Glutamatergic neuron (in vitro differentiated cells): ENCODE data around the gene CA9. TPM values are rescaled to one million over a fixed set of nuclear protein-coding genes. Genes with fewer than 3 reads are reported as not detected.

Experiments used
- DNase-seq: peaks from one replicate; pipeline ENCODE4 v3.0.0; 2022
- H3K27ac Mint-ChIP-seq: one replicate; pipeline ENCODE4 v1.8.0; 2020; ENCODE audit warnings: mild to moderate bottlenecking, mixed read lengths, inconsistent platforms; ENCODE audit not compliant: unreplicated experiment
- H3K27me3 Mint-ChIP-seq: one replicate; pipeline ENCODE4 v1.8.0; 2020; ENCODE audit warnings: mild to moderate bottlenecking, moderate library complexity, mixed read lengths, inconsistent platforms; ENCODE audit not compliant: unreplicated experiment
- H3K36me3 Mint-ChIP-seq: one replicate; pipeline ENCODE4 v1.8.0; 2020; ENCODE audit warnings: mild to moderate bottlenecking, mixed read lengths, inconsistent platforms; ENCODE audit not compliant: unreplicated experiment
- H3K4me1 Mint-ChIP-seq: one replicate; pipeline ENCODE4 v1.8.0; 2020; ENCODE audit warnings: mild to moderate bottlenecking, low read depth, mixed read lengths, inconsistent platforms; ENCODE audit not compliant: unreplicated experiment
- H3K4me3 Mint-ChIP-seq: one replicate; pipeline ENCODE4 v1.8.0; 2020; ENCODE audit warnings: mild to moderate bottlenecking, mixed read lengths, inconsistent platforms; ENCODE audit not compliant: unreplicated experiment
- H3K9me3 Mint-ChIP-seq: one replicate; pipeline ENCODE4 v1.8.0; 2020; ENCODE audit warnings: mild to moderate bottlenecking, moderate library complexity, mixed read lengths, inconsistent platforms; ENCODE audit not compliant: unreplicated experiment
- CTCF ChIP-seq: fragments of 200-600 bp; sonication (generic); IDR thresholded peaks from one replicate; pipeline ENCODE4 v1.5.0; 2021; ENCODE audit not compliant: partially characterized antibody, unreplicated experiment
- total RNA-seq: library from RNA; stranded (reverse); fragmentation: NEBNext Ultra II Directional; extraction: Animal tissue kit (Norgen Biotek cat#: 25700); gene quantifications from one replicate; pipeline ENCODE4 v1.2.1, GENCODE V29; 2021; ENCODE audit not compliant: unreplicated experiment

The CA9 gene
- total RNA-seq, 1 donor from 2014 or later: not detected

GRCh38 chr9:35664531-35665470 is 8.9 kb upstream of the CA9 start, which contains the start of gene ARHGEF39:
Gene ARHGEF39, minus strand, starts transcription at chr9:35665195. Its CDS starts 26 bp downstream, at chr9:35665169.
- H3K4me1 Mint-ChIP-seq: peaks cover 6% of the 10 kb centered on the region
- TF ChIP-seq CTCF: no peak
- peaks cover 4% of the 10 kb centered on the region for H3K36me3 Mint-ChIP-seq
- peaks cover 7% of the 10 kb centered on the region for H3K27me3 Mint-ChIP-seq
- H3K4me3 Mint-ChIP-seq: peak within 1 kb of the TSS; percentile 80
- peak; percentile 91 for DNase-seq
- peaks cover 1% of the 10 kb centered on the region for H3K9me3 Mint-ChIP-seq
- no peak within 1 kb of the TSS for H3K27ac Mint-ChIP-seq

GRCh38 chr9:35665471-35665818 is 8.3 kb upstream of the CA9 start:
- peaks cover 4% of the 10 kb centered on the region for H3K36me3 Mint-ChIP-seq
- DNase-seq: no peak
- TF ChIP-seq CTCF: no peak
- H3K27me3 Mint-ChIP-seq: peaks cover 7% of the 10 kb centered on the region
- H3K4me3 Mint-ChIP-seq: peak overlapping the region; percentile 80
- no peak overlapping the region for H3K27ac Mint-ChIP-seq
- peaks cover 3% of the 10 kb centered on the region for H3K4me1 Mint-ChIP-seq
- peaks cover 1% of the 10 kb centered on the region for H3K9me3 Mint-ChIP-seq

GRCh38 chr9:35666045-35666444 is 7.7 kb upstream of the CA9 start:
- Mint-ChIP-seq H3K27ac (no peak overlapping the region), H3K4me1 (no peaks in the 10 kb centered on the region), H3K9me3 (peaks cover 1% of the 10 kb centered on the region), H3K27me3 (peaks cover 6% of the 10 kb centered on the region), H3K36me3 (peaks cover 4% of the 10 kb centered on the region), H3K4me3 (peak overlapping the region; percentile 80)
- no peak for DNase-seq
- TF ChIP-seq CTCF: no peak

GRCh38 chr9:35666549-35666948 is 7.2 kb upstream of the CA9 start:
- Mint-ChIP-seq H3K4me1 (no peaks in the 10 kb centered on the region), H3K27me3 (peaks cover 6% of the 10 kb centered on the region), H3K27ac (no peak overlapping the region), H3K4me3 (no peak overlapping the region), H3K9me3 (peaks cover 1% of the 10 kb centered on the region), H3K36me3 (peaks cover 4% of the 10 kb centered on the region)
- DNase-seq: no peak
- TF ChIP-seq CTCF: no peak

GRCh38 chr9:35667939-35668338 is 5.8 kb upstream of the CA9 start:
- no peak overlapping the region for H3K4me3 Mint-ChIP-seq
- H3K9me3 Mint-ChIP-seq: peaks cover 1% of the 10 kb centered on the region

More at GRCh38 chr9:35667939-35668338, 5.8 kb upstream of the CA9 start:
- no peak for TF ChIP-seq CTCF
- H3K27ac Mint-ChIP-seq: no peak overlapping the region
- peaks cover 4% of the 10 kb centered on the region for H3K27me3 Mint-ChIP-seq
- no peak for DNase-seq
- no peaks in the 10 kb centered on the region for H3K4me1 Mint-ChIP-seq
- peaks cover 4% of the 10 kb centered on the region for H3K36me3 Mint-ChIP-seq
